IMR-90 (cell line): ENCODE measurements around the gene CCDC12. TPM values are rescaled to one million over a fixed set of nuclear protein-coding genes. Genes with fewer than 3 reads are reported as not detected.

ENCODE experiments used
- ATAC-seq: fragments of 200-7000 bp; cut with Tn5 transposase; 2 replicates; pipeline ENCODE4 v1.9.1; 2020; ENCODE audit warnings: low read depth, mild to moderate bottlenecking, moderate library complexity
- BruUV-seq: library from RNA; stranded (reverse); fragments of 400-500 nt; replicated peaks from 2 replicates; lab custom pipeline; 2021; lab: Mats Ljungman, UMichigan
- CTCF ChIA-PET: fragments of 300-600 bp; formaldehyde crosslinking; extraction: SDS; loops from one replicate; lab custom pipeline; 2021; ENCODE audit warnings: antibody characterized with exemption; lab: Yijun Ruan, JAX
- POLR2A ChIA-PET: fragments of 300-600 bp; sonication (Branson Sonifier 250); formaldehyde crosslinking; loops from one replicate; lab custom pipeline; 2022; ENCODE audit warnings: antibody characterized with exemption; ENCODE audit not compliant: unreplicated experiment; lab: Charles Lee
- DNase-seq: peaks from one replicate; pipeline ENCODE4 v3.0.0; 2013
- H2AFZ ChIP-seq: replicated peaks from 2 replicates; pipeline ENCODE3; 2013; ENCODE audit warnings: low read length, mild to moderate bottlenecking; ENCODE audit not compliant: poor library complexity
- H2AK5ac ChIP-seq: 2 replicates; pipeline ENCODE4 v1.6.1; 2013; ENCODE audit warnings: low read depth, low read length, inconsistent platforms
- H2AK9ac ChIP-seq: replicated peaks from 2 replicates; pipeline ENCODE3; 2013; ENCODE audit warnings: mild to moderate bottlenecking, low read depth, low read length, moderate library complexity; ENCODE audit not compliant: poor library complexity
- H2BK120ac ChIP-seq: 2 replicates; pipeline ENCODE4 v1.6.1; 2013; ENCODE audit warnings: low read depth, low read length, inconsistent platforms
- H2BK15ac ChIP-seq: 3 replicates; pipeline ENCODE4 v1.6.1; 2013; ENCODE audit warnings: low read depth, low read length, inconsistent platforms
- H2BK20ac ChIP-seq: 2 replicates; pipeline ENCODE4 v1.6.1; 2013; ENCODE audit warnings: low read depth, mild to moderate bottlenecking, inconsistent platforms, low read length, moderate library complexity
- H2BK5ac ChIP-seq: 2 replicates; pipeline ENCODE4 v1.6.1; 2013; ENCODE audit warnings: mild to moderate bottlenecking, low read depth, low read length, inconsistent platforms; ENCODE audit not compliant: poor library complexity, severe bottlenecking
- H3K14ac ChIP-seq: replicated peaks from 2 replicates; pipeline ENCODE4 v1.6.1; 2013; ENCODE audit warnings: low read depth, low read length, inconsistent platforms
- H3K18ac ChIP-seq: 2 replicates; pipeline ENCODE4 v1.6.1; 2013; ENCODE audit warnings: low read depth, low read length, control low read depth
- H3K23ac ChIP-seq: 2 replicates; pipeline ENCODE4 v1.6.1; 2013; ENCODE audit warnings: low read depth, low read length, inconsistent platforms
- H3K27ac ChIP-seq: 2 replicates; pipeline ENCODE4 v1.5.1; 2013; ENCODE audit warnings: mild to moderate bottlenecking, control low read depth, low read length; ENCODE audit not compliant: insufficient read depth
- H3K27me3 ChIP-seq: 2 replicates; pipeline ENCODE4 v1.6.1; 2013; ENCODE audit warnings: low read length; ENCODE audit not compliant: control insufficient read depth, insufficient read depth
- H3K36me3 ChIP-seq: 2 replicates; pipeline ENCODE4 v1.6.1; 2013; ENCODE audit warnings: low read length, mixed read lengths; ENCODE audit not compliant: control insufficient read depth, insufficient read depth
- H3K4ac ChIP-seq: 2 replicates; pipeline ENCODE4 v1.6.1; 2013; ENCODE audit warnings: low read depth, low read length, inconsistent platforms
- H3K4me1 ChIP-seq: 2 replicates; pipeline ENCODE4 v1.6.1; 2013; ENCODE audit warnings: low read length, mixed read lengths; ENCODE audit not compliant: control insufficient read depth, insufficient read depth
- H3K4me2 ChIP-seq: 2 replicates; pipeline ENCODE4 v1.6.1; 2013; ENCODE audit warnings: low read depth, mild to moderate bottlenecking, control low read depth, low read length, moderate library complexity
- H3K4me3 ChIP-seq: 2 replicates; pipeline ENCODE4 v1.5.1; 2013; ENCODE audit warnings: low read depth, mild to moderate bottlenecking, control low read depth, low read length, moderate library complexity; ENCODE audit not compliant: insufficient read depth
- H3K56ac ChIP-seq: 2 replicates; pipeline ENCODE4 v1.6.1; 2013; ENCODE audit warnings: low read length, inconsistent platforms; ENCODE audit not compliant: insufficient read depth; ENCODE audit errors: extremely low read depth
- H3K79me1 ChIP-seq, 2 experiments: 2 replicates each; pipeline ENCODE4 v1.6.1; 2013; ENCODE audit warnings: low read length in 2 of 2, inconsistent platforms in 1 of 2, low read depth in 1 of 2
- H3K9ac ChIP-seq: 2 replicates; pipeline ENCODE4 v1.6.1; 2013; ENCODE audit warnings: low read depth, low read length, control low read depth
- H3K9me1 ChIP-seq: 2 replicates; pipeline ENCODE4 v1.6.1; 2013; ENCODE audit warnings: low read length, inconsistent platforms; ENCODE audit not compliant: insufficient read depth
- H3K9me3 ChIP-seq: 2 replicates; pipeline ENCODE4 v1.6.1; 2013; ENCODE audit warnings: low read length; ENCODE audit not compliant: control insufficient read depth, insufficient read depth
- H4K20me1 ChIP-seq: 2 replicates; pipeline ENCODE4 v1.6.1; 2013; ENCODE audit warnings: low read length, inconsistent platforms; ENCODE audit not compliant: insufficient read depth
- H4K5ac ChIP-seq: 2 replicates; pipeline ENCODE4 v1.6.1; 2013; ENCODE audit warnings: mild to moderate bottlenecking, low read depth, low read length, control low read depth
- H4K8ac ChIP-seq, 2 experiments: 2 replicates each; pipeline ENCODE4 v1.6.1; 2013; ENCODE audit warnings: low read depth in 2 of 2, low read length in 2 of 2, control low read depth in 1 of 2, inconsistent platforms in 1 of 2
- H4K91ac ChIP-seq: 2 replicates; pipeline ENCODE4 v1.6.1; 2013; ENCODE audit warnings: low read depth, low read length, inconsistent platforms; ENCODE audit not compliant: insufficient read depth
- CEBPB ChIP-seq: IDR thresholded peaks from 2 replicates; pipeline ENCODE4 v1.6.1; 2012; ENCODE audit warnings: low read depth, low read length, improper control_type of control experiment
- CHD1 ChIP-seq: IDR thresholded peaks from 2 replicates; pipeline ENCODE4 v1.6.1; 2012; ENCODE audit warnings: low read depth, low read length, improper control_type of control experiment
- CTCF ChIP-seq: conservative IDR thresholded peaks from 2 replicates; pipeline ENCODE4 v1.5.1; 2012; ENCODE audit warnings: mild to moderate bottlenecking, low read depth, low read length, improper control_type of control experiment
- MXI1 ChIP-seq: IDR thresholded peaks from 2 replicates; pipeline ENCODE4 v1.6.1; 2012; ENCODE audit warnings: low read depth, mild to moderate bottlenecking, low read length, moderate library complexity, borderline replicate concordance
- POLR2A ChIP-seq: IDR thresholded peaks from 2 replicates; pipeline ENCODE4 v1.6.1; 2012; ENCODE audit warnings: mild to moderate bottlenecking, low read depth, low read length
- RAD21 ChIP-seq: IDR thresholded peaks from 2 replicates; pipeline ENCODE4 v1.6.1; 2012; ENCODE audit warnings: low read length, improper control_type of control experiment
- RCOR1 ChIP-seq: IDR thresholded peaks from 2 replicates; pipeline ENCODE4 v1.6.1; 2012; ENCODE audit warnings: mild to moderate bottlenecking, low read length, improper control_type of control experiment; ENCODE audit not compliant: insufficient replicate concordance
- whole genome bisulfite sequencing, 2 experiments: methylation state at CpG; one replicate each; pipeline versions ENCODE4 v1.1.5 to v1.1.7; 2013; ENCODE audit warnings: missing lambda C conversion rate in 2 of 2; ENCODE audit not compliant: insufficient read length in 1 of 2; ENCODE audit errors: extremely low coverage in 2 of 2; 5-methylcytosine and 5-hydroxymethylcytosine counted together
- dilution Hi-C: fragments of 300-500 bp; cut with HindIII; formaldehyde crosslinking; loops from one replicate; pipeline ENCODE4 v1.14.3; 2018; ENCODE audit warnings: low sequenced_read_pairs; ENCODE audit not compliant: unreplicated experiment
- in situ Hi-C: fragments of 300-500 bp; cut with MboI; formaldehyde crosslinking; loops from 3 replicates; pipeline ENCODE4 v1.14.3; 2019; ENCODE audit warnings: low sequenced_read_pairs, inconsistent platforms, mixed read lengths
- intact Hi-C: fragments of 100-400 bp; cut with micrococcal nuclease; formaldehyde crosslinking; loops from 2 replicates; pipeline ENCODE4 v1.10.0; 2022
- polyA plus RNA-seq, 3 experiments: library from polyadenylated mRNA; depleted of rRNA; stranded (reverse); fragments of >200 nt; gene quantifications; 2 replicates each; pipeline ENCODE4 v1.2.3, GENCODE V29; 2012; ENCODE audit warnings: low replicate concordance in 1 of 3
- total RNA-seq: library from RNA; depleted of rRNA; stranded (reverse); fragments of >200 nt; gene quantifications from 2 replicates; pipeline ENCODE4 v1.2.3, GENCODE V29; 2012
- TF ChIP-seq, protein P1 (sequence below): fragments of 150-350 bp; IDR thresholded peaks from 2 replicates; pipeline ENCODE4 v1.6.1; 2017; ENCODE audit warnings: mild to moderate bottlenecking, antibody characterized with exemption, low read length, low read depth
- TF ChIP-seq, protein P2 (sequence below): fragments of 150-350 bp; IDR thresholded peaks from 2 replicates; pipeline ENCODE4 v1.6.1; 2016; ENCODE audit warnings: low read depth, mild to moderate bottlenecking, low read length, moderate library complexity, borderline replicate concordance

CCDC12 gene
- total and polyA plus RNA-seq, 2 of the 4 experiments (the other 2 are of a cell fraction): 15.2 to 35.1 TPM

- Histone ChIP-seq H3K36me3 (peaks cover 8% of the 10 kb centered on the region; the same call in 1 of the 2 replicates), H3K4me1 (peaks cover 11% of the 10 kb centered on the region; the same call in 1 of the 2 replicates), H3K9me1 (peaks cover 12% of the 10 kb centered on the region), H3K27ac (no peak overlapping the region), H4K20me1 (no peaks in the 10 kb centered on the region), H4K91ac (no peak overlapping the region), H3K9me3 (peaks cover 8% of the 10 kb centered on the region), H3K14ac (no peak overlapping the region), H3K4me2 (no peak overlapping the region), H4K8ac (no peak overlapping the region), H3K79me1 (peaks cover 0 to 5% of the 10 kb centered on the region in 2 experiments; a peak in 1 of 4 replicates), H2BK5ac (no peak overlapping the region), H3K18ac (no peak overlapping the region), H2AK5ac (no peak overlapping the region), H2BK20ac (no peak overlapping the region), H3K27me3 (no peaks in the 10 kb centered on the region), H3K9ac (no peak overlapping the region), H2BK120ac (no peak overlapping the region), H2AFZ (no peak overlapping the region), H3K4me3 (no peak overlapping the region), H3K23ac (no peak overlapping the region), H2BK15ac (no peak overlapping the region), H4K5ac (no peak overlapping the region), H3K56ac (no peak overlapping the region), H2AK9ac (no peak overlapping the region), H3K4ac (no peak overlapping the region)
- dilution Hi-C loops: no loop called here
- CTCF ChIA-PET: no interaction called here
- no CpG with 5 or more reads among the region's 3 CpGs for WGBS, 2 experiments
- POLR2A ChIA-PET: no interaction called here
- intact Hi-C loops: no loop called here
- no peak for DNase-seq
- no TSS peak for BruUV-seq
- in situ Hi-C loops: loop anchor here (10.0 kb wide), 1 partner anchor 412 kb away; no protein-coding TSS in a partner anchor
- TF ChIP-seq RAD21 (no peak), MXI1 (no peak), CTCF (no peak), CEBPB (no peak), RCOR1 (no peak), POLR2A (no peak), CHD1 (no peak)
- TF ChIP-seq, protein P1, sequence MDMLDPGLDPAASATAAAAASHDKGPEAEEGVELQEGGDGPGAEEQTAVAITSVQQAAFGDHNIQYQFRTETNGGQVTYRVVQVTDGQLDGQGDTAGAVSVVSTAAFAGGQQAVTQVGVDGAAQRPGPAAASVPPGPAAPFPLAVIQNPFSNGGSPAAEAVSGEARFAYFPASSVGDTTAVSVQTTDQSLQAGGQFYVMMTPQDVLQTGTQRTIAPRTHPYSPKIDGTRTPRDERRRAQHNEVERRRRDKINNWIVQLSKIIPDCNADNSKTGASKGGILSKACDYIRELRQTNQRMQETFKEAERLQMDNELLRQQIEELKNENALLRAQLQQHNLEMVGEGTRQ: no peak
- TF ChIP-seq, protein P2, sequence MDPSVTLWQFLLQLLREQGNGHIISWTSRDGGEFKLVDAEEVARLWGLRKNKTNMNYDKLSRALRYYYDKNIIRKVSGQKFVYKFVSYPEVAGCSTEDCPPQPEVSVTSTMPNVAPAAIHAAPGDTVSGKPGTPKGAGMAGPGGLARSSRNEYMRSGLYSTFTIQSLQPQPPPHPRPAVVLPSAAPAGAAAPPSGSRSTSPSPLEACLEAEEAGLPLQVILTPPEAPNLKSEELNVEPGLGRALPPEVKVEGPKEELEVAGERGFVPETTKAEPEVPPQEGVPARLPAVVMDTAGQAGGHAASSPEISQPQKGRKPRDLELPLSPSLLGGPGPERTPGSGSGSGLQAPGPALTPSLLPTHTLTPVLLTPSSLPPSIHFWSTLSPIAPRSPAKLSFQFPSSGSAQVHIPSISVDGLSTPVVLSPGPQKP: no peak
- ATAC-seq: no peak
Observed at GRCh38 chr3:46912986-46913385, 63.6 kb downstream of the CCDC12 start.
